ENCODE data around the gene PDPK1. TPM values are rescaled to one million over a fixed set of nuclear protein-coding genes. Genes with fewer than 3 reads are reported as not detected.
"Not testable (repeated sequence)": the region's sequence is repeated elsewhere in the genome, so short reads cannot be mapped to it uniquely, and the experiment has no call there.

Gene PDPK1
- polyA plus RNA-seq, 1 donor, result 33.0 TPM

- DNase-seq, result no peak
Observed at GRCh38 chr16:2591476-2592240, 53.8 kb downstream of the PDPK1 start.

- no peak for DNase-seq
Observed at GRCh38 chr16:2592786-2593185, 55.0 kb downstream of the PDPK1 start.

- no peak for DNase-seq
Observed at GRCh38 chr16:2595393-2596205, 57.8 kb downstream of the PDPK1 start.

DNA sequence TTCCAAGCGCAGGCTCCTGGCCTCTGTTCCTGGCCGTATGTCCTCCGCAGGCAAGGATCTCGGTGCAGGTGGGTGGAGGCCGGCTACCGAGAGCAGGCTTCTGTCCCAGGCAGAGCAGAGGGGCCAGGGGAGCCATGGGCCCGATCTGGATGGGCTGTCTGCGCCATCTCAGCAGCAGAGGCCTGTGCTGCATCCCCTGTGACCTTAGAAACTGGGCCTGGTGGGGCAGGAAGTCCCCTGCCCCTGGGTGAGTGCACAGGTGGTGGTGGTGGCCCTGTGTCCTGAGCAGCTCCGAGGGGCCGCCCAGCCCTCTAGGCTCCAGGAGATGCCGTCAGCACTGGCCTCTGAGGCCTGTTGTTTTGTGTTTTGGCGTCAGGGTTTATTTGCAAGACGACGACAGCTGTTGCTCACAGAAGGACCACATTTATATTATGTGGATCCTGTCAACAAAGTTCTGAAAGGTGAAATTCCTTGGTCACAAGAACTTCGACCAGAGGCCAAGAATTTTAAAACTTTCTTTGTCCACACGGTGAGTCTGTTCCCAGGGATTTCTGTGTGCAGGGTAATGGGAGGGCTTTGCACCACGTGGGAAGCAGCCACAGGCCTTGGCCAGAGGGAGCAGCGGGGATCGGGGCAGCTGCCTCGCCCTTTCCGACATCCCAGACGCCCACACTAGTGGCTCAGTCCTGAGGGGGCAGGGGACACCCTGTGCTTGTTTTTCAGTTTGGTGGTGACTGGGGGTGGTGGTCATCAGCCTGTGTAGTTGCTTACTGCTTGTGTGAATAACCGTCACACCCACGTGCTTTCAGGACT is 59.1 kb downstream of the PDPK1 start:
- no peak for DNase-seq

GRCh38 chr16:2597560-2597902 is 59.7 kb downstream of the PDPK1 start:
- no peak for DNase-seq

- no peak for DNase-seq
Observed at GRCh38 chr16:2598133-2598641, 60.4 kb downstream of the PDPK1 start.

DNA sequence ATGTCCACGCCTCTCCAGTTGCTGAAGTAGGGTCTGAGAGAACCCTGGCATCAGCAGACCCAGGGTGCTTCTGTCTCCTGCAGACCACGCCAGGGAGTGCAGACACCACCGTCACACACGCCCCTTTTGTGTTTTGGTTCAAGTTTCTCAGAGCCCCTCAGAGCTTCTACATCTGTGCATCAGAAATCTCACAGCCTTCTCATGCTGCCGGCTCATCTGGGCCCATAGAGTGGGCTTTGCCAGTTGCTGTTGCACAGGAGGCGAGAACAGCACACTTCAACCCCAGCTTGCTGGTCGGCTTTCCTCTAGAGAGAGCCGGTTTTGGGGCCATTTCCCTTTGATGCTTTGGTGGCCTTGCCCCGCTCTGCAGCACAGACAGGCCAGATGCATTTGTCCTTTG is 60.9 kb downstream of the PDPK1 start:
- DNase-seq, result no peak

DNA sequence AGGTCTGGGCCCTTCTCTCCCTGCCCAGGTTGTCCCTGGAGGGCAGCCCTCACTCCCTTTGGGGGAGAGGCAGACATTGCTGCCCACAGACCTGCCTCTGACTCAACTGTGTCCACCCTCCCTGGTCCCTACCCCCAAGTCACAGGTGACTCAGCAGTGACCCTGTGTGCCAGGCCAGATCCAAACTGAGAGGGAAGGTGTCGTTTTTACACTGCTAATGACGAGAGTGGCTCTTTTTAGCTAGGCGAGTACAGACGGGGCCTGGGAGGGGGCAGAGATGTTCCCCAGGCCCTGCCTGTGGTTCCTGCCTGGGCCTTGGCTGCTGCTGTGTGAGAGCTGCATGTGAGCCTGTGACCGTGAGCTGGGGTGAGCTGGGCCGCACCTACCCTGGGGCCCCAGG is 61.3 kb downstream of the PDPK1 start:
- DNase-seq, result not testable (repeated sequence)

- not testable (repeated sequence) for DNase-seq
Observed at GRCh38 chr16:2599785-2600184, 62.0 kb downstream of the PDPK1 start.

DNA sequence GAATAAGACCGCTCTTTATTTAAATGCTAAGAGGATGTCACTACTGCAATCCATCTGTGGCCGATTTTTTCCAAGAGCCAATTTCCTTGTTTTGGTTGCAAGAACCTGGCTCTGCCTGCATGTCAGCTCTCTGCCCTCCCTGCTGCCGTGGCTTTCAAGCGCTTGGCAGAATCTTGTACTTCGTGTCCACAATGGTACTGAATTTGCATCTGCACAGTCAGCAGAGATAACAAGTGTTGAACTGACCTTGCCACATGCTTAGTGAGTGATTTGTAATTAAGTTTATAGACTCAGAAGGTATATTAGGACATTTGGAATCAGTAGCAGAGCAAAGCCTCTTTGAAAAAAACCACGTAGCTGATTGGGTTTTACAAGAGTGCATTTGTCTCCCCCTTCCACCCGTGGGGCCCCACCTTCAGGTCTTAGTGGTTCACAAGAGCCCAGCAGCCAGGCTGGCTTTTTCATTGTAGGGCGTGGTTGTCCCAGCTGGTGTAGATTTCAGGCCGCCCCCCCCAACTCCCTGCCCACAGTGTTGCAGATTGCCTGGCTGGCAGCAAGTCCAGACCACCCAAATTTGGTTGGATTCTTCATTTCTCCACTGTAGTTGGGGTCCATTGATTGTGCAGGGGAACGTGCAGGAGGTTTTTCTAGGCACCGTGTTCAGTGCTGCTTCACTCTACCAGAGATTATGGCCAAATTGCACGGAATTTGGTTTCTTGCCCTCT is 63.6 kb downstream of the PDPK1 start:
- not testable (repeated sequence) for DNase-seq

GRCh38 chr16:2602175-2602574 is 64.4 kb downstream of the PDPK1 start:
- DNase-seq, result not testable (repeated sequence)

- DNase-seq, result peak; percentile 95
Observed at GRCh38 chr16:2603165-2604015, 65.6 kb downstream of the PDPK1 start.

GRCh38 chr16:2604016-2604369 is 66.2 kb downstream of the PDPK1 start:
- DNase-seq, result not testable (repeated sequence)

- not testable (repeated sequence) for DNase-seq
Observed at GRCh38 chr16:2606820-2607219, 69.0 kb downstream of the PDPK1 start.

DNA sequence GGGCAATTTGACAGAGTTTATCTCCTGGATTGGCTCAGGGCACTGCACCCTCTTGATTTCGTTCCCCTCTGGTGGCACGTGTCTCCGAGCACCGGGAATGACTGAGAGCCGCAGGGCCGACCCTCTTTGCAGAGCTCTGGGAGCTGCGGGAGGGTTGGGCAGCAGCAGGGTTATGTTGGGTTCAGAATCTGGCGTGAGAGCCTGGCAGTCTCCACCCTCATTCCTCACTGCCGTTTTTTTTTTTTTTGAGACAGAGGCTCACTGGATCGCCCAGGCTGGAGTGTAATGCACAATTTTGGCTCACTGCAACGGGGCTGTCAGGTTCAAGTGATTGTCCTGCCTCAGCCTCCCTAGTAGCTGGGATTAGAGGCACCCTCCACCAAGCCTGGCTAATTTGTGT is 71.5 kb downstream of the PDPK1 start:
- DNase-seq, result not testable (repeated sequence)

- DNase-seq, result no peak
Observed at GRCh38 chr16:2609827-2610470, 72.1 kb downstream of the PDPK1 start.

- DNase-seq, result no peak
Observed at GRCh38 chr16:2610781-2611498, 73.1 kb downstream of the PDPK1 start.

GRCh38 chr16:2611499-2611862 is 73.7 kb downstream of the PDPK1 start:
- no peak for DNase-seq

GRCh38 chr16:2611877-2612276 is 74.1 kb downstream of the PDPK1 start:
- DNase-seq, result not testable (repeated sequence)

- DNase-seq, result not testable (repeated sequence)
Observed at GRCh38 chr16:2613251-2613650, 75.4 kb downstream of the PDPK1 start.
